Measurements from ENCODE around the gene LSM5. TPM values are rescaled to one million over a fixed set of nuclear protein-coding genes. Genes with fewer than 3 reads are reported as not detected.
"Not testable (repeated sequence)": the region's sequence is repeated elsewhere in the genome, so short reads cannot be mapped to it uniquely, and the experiment has no call there.

Gene LSM5
- total RNA-seq, 1 experiment from 2014 or later: 109 TPM

DNA sequence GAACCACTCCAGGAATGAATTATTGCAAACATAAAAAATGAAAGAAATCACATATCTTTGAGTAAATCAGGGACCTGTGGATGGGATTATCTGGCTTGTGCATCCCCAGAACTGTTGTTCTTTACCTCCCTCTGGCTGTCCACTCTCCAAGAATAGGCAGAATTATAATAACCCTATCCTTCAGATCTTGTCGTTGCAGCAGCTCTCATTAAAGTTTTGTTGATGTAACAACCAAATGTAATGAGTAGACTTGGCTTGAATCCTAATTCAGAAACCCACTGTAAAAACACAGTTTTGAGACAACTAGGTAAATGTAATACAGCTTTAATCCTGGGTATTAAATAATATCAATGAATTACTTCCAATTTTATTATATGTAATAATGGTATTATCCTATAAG lies 16.2 kb downstream of the LSM5 start:
- BruUV-seq (replicated peaks): no TSS peak
- intact Hi-C loops (cut with micrococcal nuclease; ENCODE audit: unreplicated experiment): no loop called here
- Histone ChIP-seq H3K4me1 (ENCODE audit: insufficient read depth, low read length, poor library complexity, severe bottlenecking) (no peaks in the 10 kb centered on the region), H3K27me3 (replicated peaks; ENCODE audit: insufficient read depth, low read depth, low read length, poor library complexity) (peaks cover 12% of the 10 kb centered on the region), H3K27ac (ENCODE audit: low read depth, low read length, poor library complexity, severe bottlenecking) (no peak overlapping the region), H3K36me3 (ENCODE audit: insufficient read depth, low read length, poor library complexity, severe bottlenecking) (no peaks in the 10 kb centered on the region), H3K4me3 (ENCODE audit: low read depth, low read length, poor library complexity, severe bottlenecking) (no peak overlapping the region), H3K9me3 (ENCODE audit: low read depth, low read length, poor library complexity, severe bottlenecking) (no peaks in the 10 kb centered on the region)
- POLR2A ChIA-PET (ENCODE audit: low non-redundant PET): no interaction called here
- no peak for TF ChIP-seq EZH2 (IDR thresholded peaks at IDR 0.05; ENCODE audit: borderline replicate concordance, low read depth, low read length, poor library complexity, severe bottlenecking)
- TF ChIP-seq, protein P1, sequence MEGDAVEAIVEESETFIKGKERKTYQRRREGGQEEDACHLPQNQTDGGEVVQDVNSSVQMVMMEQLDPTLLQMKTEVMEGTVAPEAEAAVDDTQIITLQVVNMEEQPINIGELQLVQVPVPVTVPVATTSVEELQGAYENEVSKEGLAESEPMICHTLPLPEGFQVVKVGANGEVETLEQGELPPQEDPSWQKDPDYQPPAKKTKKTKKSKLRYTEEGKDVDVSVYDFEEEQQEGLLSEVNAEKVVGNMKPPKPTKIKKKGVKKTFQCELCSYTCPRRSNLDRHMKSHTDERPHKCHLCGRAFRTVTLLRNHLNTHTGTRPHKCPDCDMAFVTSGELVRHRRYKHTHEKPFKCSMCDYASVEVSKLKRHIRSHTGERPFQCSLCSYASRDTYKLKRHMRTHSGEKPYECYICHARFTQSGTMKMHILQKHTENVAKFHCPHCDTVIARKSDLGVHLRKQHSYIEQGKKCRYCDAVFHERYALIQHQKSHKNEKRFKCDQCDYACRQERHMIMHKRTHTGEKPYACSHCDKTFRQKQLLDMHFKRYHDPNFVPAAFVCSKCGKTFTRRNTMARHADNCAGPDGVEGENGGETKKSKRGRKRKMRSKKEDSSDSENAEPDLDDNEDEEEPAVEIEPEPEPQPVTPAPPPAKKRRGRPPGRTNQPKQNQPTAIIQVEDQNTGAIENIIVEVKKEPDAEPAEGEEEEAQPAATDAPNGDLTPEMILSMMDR (conservative IDR thresholded peaks at IDR 0.05; ENCODE audit: low read depth, low read length): no peak
- CTCF ChIA-PET: no interaction called here
- DNase-seq (ENCODE audit: low spot score): no peak

DNA sequence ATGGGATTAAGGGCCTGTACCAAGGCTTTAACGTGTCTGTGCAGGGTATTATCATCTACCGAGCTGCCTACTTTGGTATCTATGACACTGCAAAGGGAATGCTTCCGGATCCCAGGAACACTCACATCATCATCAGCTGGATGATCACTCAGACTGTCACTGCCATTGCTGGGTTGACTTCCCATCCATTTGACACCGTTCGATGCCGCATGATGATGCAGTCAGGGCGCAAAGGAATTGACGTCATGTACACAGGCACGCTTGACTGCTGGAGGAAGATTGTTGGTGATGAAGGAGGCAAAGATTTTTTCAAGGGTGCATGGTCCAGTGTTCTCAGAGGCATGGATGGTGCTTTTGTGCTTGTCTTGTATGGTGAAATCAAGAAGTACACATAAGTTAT lies 18.2 kb downstream of the LSM5 start:
- intact Hi-C loops (cut with micrococcal nuclease; ENCODE audit: unreplicated experiment): no loop called here
- H3K4me3 ChIP-seq (ENCODE audit: low read depth, low read length, poor library complexity, severe bottlenecking): no peak overlapping the region
- no peak overlapping the region for H3K27ac ChIP-seq (ENCODE audit: low read depth, low read length, poor library complexity, severe bottlenecking)
- CTCF ChIA-PET: no interaction called here
- TF ChIP-seq EZH2 (IDR thresholded peaks at IDR 0.05; ENCODE audit: borderline replicate concordance, low read depth, low read length, poor library complexity, severe bottlenecking): no peak
- TF ChIP-seq, protein P1 (conservative IDR thresholded peaks at IDR 0.05; ENCODE audit: low read depth, low read length): no peak
- no peaks in the 10 kb centered on the region for H3K9me3 ChIP-seq (ENCODE audit: low read depth, low read length, poor library complexity, severe bottlenecking)
- DNase-seq (ENCODE audit: low spot score): no peak
- BruUV-seq (replicated peaks): no TSS peak
- no peaks in the 10 kb centered on the region for H3K36me3 ChIP-seq (ENCODE audit: insufficient read depth, low read length, poor library complexity, severe bottlenecking)
- peaks cover 11% of the 10 kb centered on the region for H3K27me3 ChIP-seq (replicated peaks; ENCODE audit: insufficient read depth, low read depth, low read length, poor library complexity)
- POLR2A ChIA-PET (ENCODE audit: low non-redundant PET): no interaction called here
- no peaks in the 10 kb centered on the region for H3K4me1 ChIP-seq (ENCODE audit: insufficient read depth, low read length, poor library complexity, severe bottlenecking)

DNA sequence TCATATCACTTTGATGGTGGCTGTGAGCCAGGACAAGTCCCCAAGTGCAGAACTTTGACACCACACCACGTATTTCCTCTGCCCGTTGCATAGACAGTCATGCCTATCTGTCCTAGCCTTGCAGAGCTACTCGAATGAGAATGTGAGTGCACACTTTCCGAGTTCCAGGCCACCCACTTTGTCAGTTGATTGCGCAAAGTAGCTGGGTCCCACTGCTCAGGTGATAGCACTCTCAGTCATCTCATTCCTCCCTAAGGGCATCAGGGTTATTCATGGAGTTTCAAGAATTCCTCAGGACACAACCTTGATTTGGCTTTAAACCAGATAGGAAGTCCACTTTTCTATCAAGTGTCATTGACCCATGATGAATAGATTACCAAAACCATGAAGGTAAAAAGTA lies 19.3 kb downstream of the LSM5 start:
- DNase-seq (ENCODE audit: low spot score): no peak
- ChIA-PET POLR2A (ENCODE audit: low non-redundant PET) (no interaction called here), CTCF (no interaction called here)
- Histone ChIP-seq H3K27ac (ENCODE audit: low read depth, low read length, poor library complexity, severe bottlenecking) (no peak overlapping the region), H3K4me1 (ENCODE audit: insufficient read depth, low read length, poor library complexity, severe bottlenecking) (no peaks in the 10 kb centered on the region), H3K27me3 (replicated peaks; ENCODE audit: insufficient read depth, low read depth, low read length, poor library complexity) (peaks cover 7% of the 10 kb centered on the region), H3K9me3 (ENCODE audit: low read depth, low read length, poor library complexity, severe bottlenecking) (no peaks in the 10 kb centered on the region), H3K36me3 (ENCODE audit: insufficient read depth, low read length, poor library complexity, severe bottlenecking) (no peaks in the 10 kb centered on the region), H3K4me3 (ENCODE audit: low read depth, low read length, poor library complexity, severe bottlenecking) (no peak overlapping the region)
- no TSS peak for BruUV-seq (replicated peaks)
- intact Hi-C loops (cut with micrococcal nuclease; ENCODE audit: unreplicated experiment): no loop called here
- TF ChIP-seq, protein P1 (conservative IDR thresholded peaks at IDR 0.05; ENCODE audit: low read depth, low read length): no peak
- TF ChIP-seq EZH2 (IDR thresholded peaks at IDR 0.05; ENCODE audit: borderline replicate concordance, low read depth, low read length, poor library complexity, severe bottlenecking): no peak

DNA sequence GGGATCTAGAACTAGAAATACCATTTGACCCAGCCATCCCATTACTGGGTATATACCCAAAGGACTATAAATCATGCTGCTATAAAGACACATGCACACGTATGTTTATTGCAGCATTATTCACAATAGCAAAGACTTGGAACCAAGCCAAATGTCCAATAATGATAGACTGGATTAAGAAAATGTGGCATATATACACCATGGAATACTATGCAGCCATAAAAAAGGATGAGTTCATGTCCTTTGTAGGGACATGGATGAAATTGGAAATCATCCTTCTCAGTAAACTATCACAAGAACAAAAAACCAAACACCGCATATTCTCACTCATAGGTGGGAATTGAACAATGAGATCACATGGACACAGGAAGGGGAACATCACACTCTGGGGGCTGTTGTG lies 20.2 kb downstream of the LSM5 start:
- CTCF ChIA-PET; H3K36me3 ChIP-seq (ENCODE audit: insufficient read depth, low read length, poor library complexity, severe bottlenecking); intact Hi-C loops (cut with micrococcal nuclease; ENCODE audit: unreplicated experiment); H3K4me3 ChIP-seq (ENCODE audit: low read depth, low read length, poor library complexity, severe bottlenecking); POLR2A ChIA-PET (ENCODE audit: low non-redundant PET); H3K27me3 ChIP-seq (replicated peaks; ENCODE audit: insufficient read depth, low read depth, low read length, poor library complexity); H3K9me3 ChIP-seq (ENCODE audit: low read depth, low read length, poor library complexity, severe bottlenecking); H3K4me1 ChIP-seq (ENCODE audit: insufficient read depth, low read length, poor library complexity, severe bottlenecking); H3K27ac ChIP-seq (ENCODE audit: low read depth, low read length, poor library complexity, severe bottlenecking); DNase-seq (ENCODE audit: low spot score); BruUV-seq (replicated peaks): not testable (repeated sequence)

DNA sequence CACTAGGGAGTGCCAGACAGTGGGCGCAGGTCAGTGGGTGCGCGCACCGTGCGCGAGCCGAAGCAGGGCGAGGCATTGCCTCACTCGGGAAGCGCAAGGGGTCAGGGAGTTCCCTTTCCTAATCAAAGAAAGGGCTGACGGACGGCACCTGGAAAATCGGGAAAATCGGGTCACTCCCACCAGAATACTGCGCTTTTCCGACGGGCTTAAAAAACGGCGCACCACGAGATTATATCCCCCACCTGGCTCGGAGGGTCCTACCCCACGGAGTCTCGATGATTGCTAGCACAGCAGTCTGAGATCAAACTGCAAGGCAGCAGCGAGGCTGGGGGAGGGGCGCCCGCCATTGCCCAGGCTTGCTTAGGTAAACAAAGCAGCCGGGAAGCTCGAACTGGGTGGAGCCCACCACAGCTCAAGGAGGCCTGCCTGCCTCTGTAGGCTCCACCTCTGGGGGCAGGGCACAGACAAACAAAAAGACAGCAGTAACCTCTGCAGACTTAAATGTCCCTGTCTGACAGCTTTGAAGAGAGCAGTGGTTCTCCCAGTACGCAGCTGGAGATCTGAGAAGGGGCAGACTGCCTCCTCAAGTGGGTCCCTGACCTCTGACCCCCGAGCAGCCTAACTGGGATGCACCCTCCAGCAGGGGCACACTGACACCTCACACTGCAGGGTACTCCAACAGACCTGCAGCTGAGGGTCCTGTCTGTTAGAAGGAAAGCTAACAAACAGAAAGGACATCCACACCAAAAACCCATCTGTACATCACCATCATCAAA lies 25.4 kb downstream of the LSM5 start:
- CTCF ChIA-PET; H3K36me3 ChIP-seq (ENCODE audit: insufficient read depth, low read length, poor library complexity, severe bottlenecking); H3K27ac ChIP-seq (ENCODE audit: low read depth, low read length, poor library complexity, severe bottlenecking); POLR2A ChIA-PET (ENCODE audit: low non-redundant PET); H3K4me1 ChIP-seq (ENCODE audit: insufficient read depth, low read length, poor library complexity, severe bottlenecking); BruUV-seq (replicated peaks); H3K4me3 ChIP-seq (ENCODE audit: low read depth, low read length, poor library complexity, severe bottlenecking); H3K27me3 ChIP-seq (replicated peaks; ENCODE audit: insufficient read depth, low read depth, low read length, poor library complexity); H3K9me3 ChIP-seq (ENCODE audit: low read depth, low read length, poor library complexity, severe bottlenecking); DNase-seq (ENCODE audit: low spot score); intact Hi-C loops (cut with micrococcal nuclease; ENCODE audit: unreplicated experiment): not testable (repeated sequence)
